Stomach (tissue), 4 donors: ENCODE measurements around the gene TDRD3.

Experiments used
- EP300 ChIP-seq: sonication (generic); formaldehyde crosslinking; IDR thresholded peaks from one replicate; pipeline ENCODE4 v1.6.1; 2017; ENCODE audit warnings: antibody characterized with exemption
- POLR2A ChIP-seq, 4 donors: fragments of 450-650 bp; IDR thresholded peaks; one replicate each; pipeline ENCODE4 v1.6.1; 2016; ENCODE audit warnings: antibody characterized with exemption in 4 of 4, control low read depth in 2 of 4, mild to moderate bottlenecking in 1 of 4, moderate library complexity in 1 of 4
- POLR2AphosphoS5 ChIP-seq, 3 donors: sonication (generic); formaldehyde crosslinking; IDR thresholded peaks; one replicate each; pipeline ENCODE4 v1.6.1; 2016; ENCODE audit warnings: antibody characterized with exemption in 3 of 3
- TF ChIP-seq, protein P1 (sequence below), 7 experiments: fragments of 450-650 bp in 4 of 7; fragments of 200-600 bp in 3 of 7; sonication (generic) in 3 of 7; IDR thresholded peaks; one replicate each; pipeline ENCODE4 v1.5.1; 2016 to 2019; ENCODE audit warnings: antibody characterized with exemption in 7 of 7, control low read depth in 2 of 7, mild to moderate bottlenecking in 1 of 7

DNA sequence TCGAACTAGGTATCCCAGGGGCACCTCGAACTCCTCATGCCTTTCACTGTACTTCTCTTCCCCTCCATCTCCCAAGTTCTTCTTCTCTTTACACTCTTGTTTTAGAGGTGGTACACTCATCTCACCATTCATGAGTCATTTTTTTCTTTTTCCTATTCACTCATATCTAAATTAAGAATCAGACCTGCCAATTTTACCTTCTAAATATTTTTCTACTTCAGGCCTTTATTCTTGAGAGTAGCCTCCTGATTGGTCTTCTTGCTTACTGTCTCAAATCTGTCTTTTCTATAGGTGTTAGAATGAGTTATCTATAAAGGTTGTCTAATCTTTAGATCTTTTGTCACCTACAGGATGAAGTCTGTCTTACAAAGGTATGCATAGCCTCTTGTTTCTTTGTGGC lies 20.7 kb downstream of the TDRD3 start:
- no peak for TF ChIP-seq POLR2AphosphoS5 (IDR thresholded peaks at IDR 0.05)
- TF ChIP-seq, protein P1, sequence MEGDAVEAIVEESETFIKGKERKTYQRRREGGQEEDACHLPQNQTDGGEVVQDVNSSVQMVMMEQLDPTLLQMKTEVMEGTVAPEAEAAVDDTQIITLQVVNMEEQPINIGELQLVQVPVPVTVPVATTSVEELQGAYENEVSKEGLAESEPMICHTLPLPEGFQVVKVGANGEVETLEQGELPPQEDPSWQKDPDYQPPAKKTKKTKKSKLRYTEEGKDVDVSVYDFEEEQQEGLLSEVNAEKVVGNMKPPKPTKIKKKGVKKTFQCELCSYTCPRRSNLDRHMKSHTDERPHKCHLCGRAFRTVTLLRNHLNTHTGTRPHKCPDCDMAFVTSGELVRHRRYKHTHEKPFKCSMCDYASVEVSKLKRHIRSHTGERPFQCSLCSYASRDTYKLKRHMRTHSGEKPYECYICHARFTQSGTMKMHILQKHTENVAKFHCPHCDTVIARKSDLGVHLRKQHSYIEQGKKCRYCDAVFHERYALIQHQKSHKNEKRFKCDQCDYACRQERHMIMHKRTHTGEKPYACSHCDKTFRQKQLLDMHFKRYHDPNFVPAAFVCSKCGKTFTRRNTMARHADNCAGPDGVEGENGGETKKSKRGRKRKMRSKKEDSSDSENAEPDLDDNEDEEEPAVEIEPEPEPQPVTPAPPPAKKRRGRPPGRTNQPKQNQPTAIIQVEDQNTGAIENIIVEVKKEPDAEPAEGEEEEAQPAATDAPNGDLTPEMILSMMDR (IDR thresholded peaks at IDR 0.05), result no peak
- TF ChIP-seq POLR2A (IDR thresholded peaks at IDR 0.05), result no peak
- no peak for TF ChIP-seq EP300
